ENCODE data around the gene COBL.
A peak's percentile ranks its signal among the peaks of the same experiment; 100 is the strongest.

COBL gene

DNA sequence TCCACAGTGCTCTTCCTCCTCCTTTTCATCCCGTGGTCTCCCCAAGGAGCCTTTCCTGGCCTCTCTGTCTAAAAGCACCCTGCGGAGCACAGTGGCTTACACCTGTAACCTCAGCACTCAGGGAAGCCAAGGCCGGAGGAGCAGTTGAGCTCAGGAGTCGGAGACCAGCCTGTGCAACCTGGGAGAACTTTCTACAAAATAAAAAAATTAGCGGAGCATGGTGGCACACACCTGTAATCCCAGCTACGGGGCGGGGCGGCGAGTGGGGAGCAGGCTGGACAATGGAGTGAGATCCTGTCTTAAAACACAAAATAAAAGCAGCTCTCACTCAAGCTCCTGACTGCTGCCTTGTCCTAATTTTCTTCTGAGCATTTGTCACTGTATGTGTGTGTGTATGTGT, 1.4 kb upstream of the COBL start:
- Histone ChIP-seq H3K9me3 (ENCODE audit: control insufficient read depth, low read length) (no peaks in the 10 kb centered on the region), H3K79me2 (peaks cover 6% of the 10 kb centered on the region), H3K4me1 (peaks cover 14% of the 10 kb centered on the region), H3K4me2 (ENCODE audit: low read length) (no peak overlapping the region), H3K36me3 (ENCODE audit: control insufficient read depth, insufficient read depth, low read length) (no peaks in the 10 kb centered on the region), H3K27ac (peak overlapping the region; percentile 95), H3K27me3 (ENCODE audit: control insufficient read depth, insufficient read depth, low read length) (no peaks in the 10 kb centered on the region), H3K9ac (no peak overlapping the region), H3K4me3 (ENCODE audit: low read depth, low read length) (no peak overlapping the region), H2AFZ (peak overlapping the region; percentile 88)
- no peak for TF ChIP-seq CTCF (IDR thresholded peaks at IDR 0.05)

DNA sequence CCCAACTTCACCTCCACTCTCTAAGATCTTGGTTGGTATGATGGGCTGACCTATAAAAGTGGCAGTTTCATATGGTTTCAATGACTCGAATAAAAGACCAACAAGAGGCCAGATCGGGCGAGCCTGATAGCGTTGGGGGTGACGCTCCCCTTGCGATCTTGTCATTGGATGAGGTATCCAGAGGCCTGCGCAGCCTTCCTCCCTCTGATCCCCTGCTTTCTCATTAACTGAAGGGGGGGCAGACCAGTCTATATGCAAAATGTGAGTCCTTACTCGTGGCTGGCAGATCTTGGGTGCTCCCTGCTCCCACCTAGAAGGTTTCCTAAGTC, 937 bp upstream of the COBL start:
- peaks cover 6% of the 10 kb centered on the region for H3K79me2 ChIP-seq
- H3K4me2 ChIP-seq (ENCODE audit: low read length) = no peak overlapping the region
- H3K27ac ChIP-seq = peak overlapping the region; percentile 95
- no peaks in the 10 kb centered on the region for H3K36me3 ChIP-seq (ENCODE audit: control insufficient read depth, insufficient read depth, low read length)
- H3K27me3 ChIP-seq (ENCODE audit: control insufficient read depth, insufficient read depth, low read length) = no peaks in the 10 kb centered on the region
- no peak overlapping the region for H3K4me3 ChIP-seq (ENCODE audit: low read depth, low read length)
- peak overlapping the region; percentile 56 for H3K9ac ChIP-seq
- H3K4me1 ChIP-seq = peaks cover 14% of the 10 kb centered on the region
- no peak for TF ChIP-seq CTCF (IDR thresholded peaks at IDR 0.05)
- peak overlapping the region; percentile 88 for H2AFZ ChIP-seq
- H3K9me3 ChIP-seq (ENCODE audit: control insufficient read depth, low read length) = no peaks in the 10 kb centered on the region

GRCh38 chr7:51316262-51316665, 345 bp downstream of the COBL start:
- Histone ChIP-seq H3K27me3 (ENCODE audit: control insufficient read depth, insufficient read depth, low read length) (no peaks in the 10 kb centered on the region), H3K4me1 (peaks cover 14% of the 10 kb centered on the region), H3K79me2 (peaks cover 11% of the 10 kb centered on the region), H3K9me3 (ENCODE audit: control insufficient read depth, low read length) (no peaks in the 10 kb centered on the region), H3K4me2 (ENCODE audit: low read length) (peak overlapping the region; percentile 78), H2AFZ (peak overlapping the region; percentile 76), H3K27ac (peak overlapping the region; percentile 93), H3K4me3 (ENCODE audit: low read depth, low read length) (peak overlapping the region; percentile 42), H3K9ac (peak overlapping the region; percentile 89), H3K36me3 (ENCODE audit: control insufficient read depth, insufficient read depth, low read length) (no peaks in the 10 kb centered on the region)
- peak; percentile 17 for TF ChIP-seq CTCF (IDR thresholded peaks at IDR 0.05)

DNA sequence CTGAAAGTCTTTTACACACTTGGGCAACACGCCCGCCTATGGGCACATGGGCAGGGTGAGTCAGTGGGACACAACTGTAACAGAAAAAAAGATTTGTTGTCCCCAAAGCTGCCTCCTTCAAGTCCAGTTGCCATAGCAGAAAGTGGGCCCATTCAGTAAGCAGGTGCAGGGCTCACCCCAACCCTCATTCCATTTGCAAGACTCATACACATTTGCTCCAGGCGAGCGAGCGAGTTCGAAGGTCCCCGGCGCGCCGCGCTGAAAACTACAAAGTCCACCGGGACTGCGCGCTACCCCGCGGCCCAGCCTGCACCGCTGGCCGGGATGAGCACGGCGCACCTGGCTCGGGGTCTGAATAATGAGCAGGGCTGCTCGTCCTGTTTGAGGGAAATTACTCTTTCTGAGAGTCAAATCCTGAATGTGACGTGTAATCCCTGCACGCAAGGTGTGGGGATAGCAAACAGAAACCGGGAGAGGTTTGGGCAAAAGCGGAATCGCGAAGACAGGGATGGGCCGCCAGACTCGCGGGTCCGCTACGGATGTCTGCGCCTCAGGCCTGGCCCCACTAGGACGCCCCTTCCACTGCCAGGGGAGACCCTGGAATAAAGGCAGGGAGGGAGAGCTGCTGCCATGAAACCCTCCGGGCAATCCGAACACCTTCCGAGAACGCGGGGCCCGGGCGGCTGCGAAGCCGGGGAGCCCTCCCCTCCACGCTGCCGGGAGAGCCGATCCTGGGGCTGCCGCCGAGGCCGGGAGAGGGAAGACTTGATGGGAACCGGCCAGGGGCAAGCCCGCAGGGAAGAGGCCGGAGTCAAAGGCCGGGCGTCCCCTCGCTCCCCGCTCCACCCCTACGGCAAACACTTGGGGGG, 982 bp downstream of the COBL start:
- peak overlapping the region; percentile 89 for H3K9ac ChIP-seq
- peak overlapping the region; percentile 76 for H2AFZ ChIP-seq

More for the DNA sequence above, 982 bp downstream of the COBL start:
- peak overlapping the region; percentile 42 for H3K4me3 ChIP-seq (ENCODE audit: low read depth, low read length)
- no peaks in the 10 kb centered on the region for H3K36me3 ChIP-seq (ENCODE audit: control insufficient read depth, insufficient read depth, low read length)
- no peaks in the 10 kb centered on the region for H3K9me3 ChIP-seq (ENCODE audit: control insufficient read depth, low read length)
- H3K79me2 ChIP-seq = peaks cover 15% of the 10 kb centered on the region
- no peaks in the 10 kb centered on the region for H3K27me3 ChIP-seq (ENCODE audit: control insufficient read depth, insufficient read depth, low read length)
- TF ChIP-seq CTCF (IDR thresholded peaks at IDR 0.05) = no peak
- H3K4me2 ChIP-seq (ENCODE audit: low read length) = peak overlapping the region; percentile 78
- peaks cover 14% of the 10 kb centered on the region for H3K4me1 ChIP-seq
- H3K27ac ChIP-seq = peak overlapping the region; percentile 93
